GM19193 (cell line): ENCODE data around the gene FSTL4.

ENCODE experiments used
- POLR2A ChIP-seq: IDR thresholded peaks from 4 replicates; pipeline ENCODE4 v1.6.1; 2011; ENCODE audit not compliant: insufficient read depth, insufficient read length; ENCODE audit errors: extremely low read depth

FSTL4 gene

GRCh38 chr5:133408322-133408721 is 204.0 kb downstream of the FSTL4 start:
- TF ChIP-seq POLR2A, result no peak

DNA sequence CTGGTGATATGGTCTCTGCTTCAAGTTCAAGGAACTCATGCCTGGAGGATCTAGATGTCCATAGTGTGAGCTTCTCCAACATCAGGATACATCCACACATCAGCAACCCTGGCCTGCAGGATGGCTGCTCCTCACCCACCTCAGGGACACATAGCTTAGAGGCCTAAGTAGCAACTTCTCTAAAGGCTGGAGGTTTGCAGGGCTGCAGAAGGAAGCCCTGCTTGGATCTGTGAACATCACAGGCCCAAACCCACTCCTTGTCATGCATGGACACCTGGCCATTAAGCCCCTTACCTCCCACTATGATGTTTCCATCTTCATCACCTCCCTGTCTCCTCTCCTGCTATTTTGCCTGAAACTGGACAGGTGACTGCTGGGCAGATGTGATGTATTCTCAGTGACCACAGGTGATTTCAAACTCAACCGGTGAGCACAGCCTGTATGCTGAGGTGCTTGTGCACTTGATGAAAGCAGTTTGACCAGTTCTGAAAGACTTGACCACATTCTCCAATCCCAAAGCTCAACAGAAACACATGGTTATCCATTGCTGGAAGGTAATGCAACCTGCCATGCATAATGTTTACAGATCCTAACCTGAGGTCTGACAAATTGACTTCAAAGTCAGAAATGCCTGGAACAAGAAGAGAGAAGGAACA is 205.2 kb downstream of the FSTL4 start:
- no peak for TF ChIP-seq POLR2A

DNA sequence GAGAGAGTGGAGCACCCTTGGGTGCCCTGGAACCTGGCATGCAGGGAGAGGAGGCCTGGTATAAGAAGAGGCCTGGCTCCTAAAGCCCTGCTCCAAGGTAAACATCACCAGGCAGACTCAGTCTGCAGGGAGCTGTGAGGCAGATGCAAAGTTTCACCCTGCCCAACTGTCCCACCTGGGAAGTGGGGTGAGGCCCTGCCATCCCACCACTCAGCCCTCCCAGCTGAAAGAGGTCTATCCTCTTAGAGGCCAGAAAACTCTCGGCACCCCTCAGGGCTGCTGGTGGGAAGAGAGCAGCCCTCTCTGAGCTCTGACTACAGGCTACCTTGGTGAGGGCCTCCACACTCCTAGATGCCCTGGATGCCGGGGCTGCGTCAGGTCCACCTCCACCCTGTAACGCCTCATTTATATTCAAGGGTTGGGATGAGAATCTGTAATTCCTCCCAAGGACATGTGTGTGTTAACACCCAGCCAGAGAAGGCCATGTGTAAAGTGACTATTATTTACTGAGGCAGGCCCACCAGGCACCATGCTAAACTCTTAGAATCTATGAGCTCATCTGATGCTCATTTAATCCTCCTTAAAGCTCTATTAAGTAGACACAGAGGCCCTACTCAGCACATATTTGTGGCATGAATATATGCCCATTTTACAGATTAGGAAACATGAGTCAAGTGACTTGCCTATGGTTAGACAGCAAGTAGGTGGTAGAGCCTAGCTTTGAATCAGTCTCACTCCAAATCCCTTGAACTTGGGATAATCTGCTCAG is 205.9 kb downstream of the FSTL4 start:
- TF ChIP-seq POLR2A, result no peak

DNA sequence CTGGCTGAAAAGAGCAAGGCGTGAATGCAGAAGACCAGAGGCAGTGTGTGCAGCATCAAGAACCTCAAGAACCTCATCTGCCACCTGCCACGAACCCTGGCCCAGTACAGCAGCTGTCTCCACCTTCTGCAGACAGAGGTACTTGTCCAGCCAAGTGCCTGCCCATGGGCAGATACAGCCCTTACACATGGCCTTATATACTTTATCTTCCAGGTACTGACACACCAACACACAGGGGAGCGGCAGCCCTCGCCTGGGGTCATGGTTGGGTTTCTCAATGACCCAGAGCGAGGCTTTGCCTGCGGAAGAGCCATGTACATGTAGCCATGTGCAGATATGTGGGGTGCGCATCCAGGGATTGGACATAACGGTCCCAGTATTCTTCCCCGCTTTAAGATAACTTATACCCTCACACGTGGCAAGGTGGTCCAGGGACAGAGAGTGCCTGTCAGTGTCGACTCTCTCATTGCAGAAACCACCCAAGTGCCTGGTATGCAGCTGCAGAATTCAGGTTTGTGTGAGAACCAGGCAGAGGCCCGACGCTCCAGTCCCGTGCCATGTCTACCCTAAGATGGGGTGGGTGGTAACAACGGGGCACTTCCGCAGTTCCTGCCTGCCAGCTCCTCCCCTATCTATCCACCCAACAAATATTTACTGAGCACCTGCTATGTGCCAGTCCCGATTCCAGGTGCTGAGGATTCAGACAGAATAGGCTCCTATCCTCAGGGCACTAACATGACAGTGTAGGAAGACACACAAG is 206.9 kb downstream of the FSTL4 start:
- no peak for TF ChIP-seq POLR2A

GRCh38 chr5:133404724-133405123 is 207.6 kb downstream of the FSTL4 start:
- TF ChIP-seq POLR2A, result no peak

DNA sequence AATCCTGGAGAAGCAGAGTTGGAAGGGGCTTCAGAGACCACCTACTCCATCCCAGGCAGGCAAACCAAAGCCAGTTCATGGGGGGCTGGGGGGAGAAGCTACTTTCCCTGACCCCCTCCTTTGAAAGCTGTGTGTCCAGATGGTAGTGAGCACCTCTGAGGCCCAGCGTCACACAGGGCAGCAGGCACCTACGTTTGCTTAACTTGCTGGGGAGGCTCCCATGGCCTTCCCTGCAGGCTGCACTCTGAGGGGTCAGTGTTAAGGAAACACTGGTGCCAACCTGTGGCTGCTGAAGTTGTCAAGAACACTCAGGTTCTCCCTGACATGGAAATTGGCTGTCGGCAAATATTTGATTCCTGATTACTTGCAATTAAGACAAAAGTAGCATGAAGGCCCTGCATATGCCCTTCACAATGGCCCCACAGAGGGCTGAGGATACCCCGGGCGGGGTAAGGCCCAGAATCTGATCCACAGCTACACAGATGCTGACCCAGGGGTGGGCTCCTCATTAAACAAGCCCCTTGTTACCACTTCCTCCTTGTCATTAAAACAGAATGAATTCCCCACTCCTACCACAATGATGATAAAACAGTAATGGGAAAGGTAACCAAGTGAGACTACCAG is 208.5 kb downstream of the FSTL4 start:
- TF ChIP-seq POLR2A, result no peak

DNA sequence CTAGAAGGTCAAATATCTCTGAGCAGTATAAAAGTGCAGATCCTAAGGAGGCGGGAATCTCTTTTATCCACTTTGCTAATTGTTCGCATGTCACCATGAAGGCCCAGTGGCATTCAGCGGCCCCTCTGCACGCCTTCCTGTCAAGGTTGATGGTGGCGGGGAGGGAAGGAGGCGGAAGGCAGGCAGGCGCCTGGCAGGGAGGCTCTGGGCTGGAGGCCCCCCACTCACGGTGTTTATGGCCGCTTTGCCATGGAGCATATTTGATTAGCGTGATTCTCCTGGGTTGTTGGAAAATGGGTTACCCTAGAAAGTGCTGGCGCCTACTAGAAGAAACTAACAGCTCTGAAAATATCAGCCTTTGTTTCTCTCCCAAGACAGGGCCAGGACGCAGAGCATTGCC is 209.6 kb downstream of the FSTL4 start:
- TF ChIP-seq POLR2A, result no peak

DNA sequence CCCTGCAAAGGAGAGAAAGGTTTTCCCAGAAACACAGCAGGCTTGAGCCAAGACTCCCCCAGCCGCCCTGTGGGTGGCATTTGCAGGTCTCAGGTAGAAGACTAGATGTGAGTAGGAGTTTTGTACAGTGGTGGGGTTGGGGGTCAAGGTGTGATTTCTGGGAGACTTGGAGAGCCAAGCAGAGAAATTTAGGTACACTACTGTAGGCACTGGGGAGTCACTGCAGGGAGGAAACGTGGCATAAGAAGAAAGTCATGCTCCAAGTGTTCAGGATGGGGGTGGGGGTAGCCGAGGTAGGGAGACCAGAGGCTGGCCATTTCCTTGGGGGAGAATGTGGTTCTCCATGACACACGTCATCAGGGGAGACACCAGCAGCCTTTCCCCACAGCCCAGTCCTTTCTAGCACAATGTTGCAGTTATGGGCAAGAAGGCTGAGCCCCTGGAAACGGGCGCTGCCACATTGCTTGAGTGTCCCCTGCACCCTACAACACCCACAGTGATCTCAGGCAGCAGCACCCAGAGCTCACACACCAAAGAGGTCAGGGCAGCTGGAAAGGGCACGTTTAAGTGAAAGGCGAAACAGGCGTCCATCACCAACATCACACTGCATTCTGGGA is 210.5 kb downstream of the FSTL4 start:
- TF ChIP-seq POLR2A, result no peak

- TF ChIP-seq POLR2A, result no peak
Observed at GRCh38 chr5:133400831-133401351, 211.4 kb downstream of the FSTL4 start.

DNA sequence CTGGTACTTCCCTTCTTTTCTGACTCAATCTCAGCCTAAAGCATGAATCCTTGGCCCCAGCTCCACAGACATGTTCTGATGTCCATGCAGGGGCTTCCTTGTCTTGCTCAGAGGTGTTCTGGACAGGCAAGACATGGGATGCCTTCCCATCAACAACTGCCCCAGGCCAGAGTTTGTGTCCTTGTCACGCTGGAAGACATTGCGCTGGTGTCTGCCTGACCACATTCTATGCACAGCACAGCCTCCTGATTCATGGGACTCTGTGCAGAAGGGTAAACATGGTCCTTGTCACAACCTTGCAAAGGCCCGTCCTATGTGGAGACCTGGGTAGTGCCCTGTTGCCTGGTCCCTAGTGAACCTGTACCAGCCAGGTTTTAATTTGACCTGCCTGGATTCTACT is 212.2 kb downstream of the FSTL4 start:
- TF ChIP-seq POLR2A, result no peak

DNA sequence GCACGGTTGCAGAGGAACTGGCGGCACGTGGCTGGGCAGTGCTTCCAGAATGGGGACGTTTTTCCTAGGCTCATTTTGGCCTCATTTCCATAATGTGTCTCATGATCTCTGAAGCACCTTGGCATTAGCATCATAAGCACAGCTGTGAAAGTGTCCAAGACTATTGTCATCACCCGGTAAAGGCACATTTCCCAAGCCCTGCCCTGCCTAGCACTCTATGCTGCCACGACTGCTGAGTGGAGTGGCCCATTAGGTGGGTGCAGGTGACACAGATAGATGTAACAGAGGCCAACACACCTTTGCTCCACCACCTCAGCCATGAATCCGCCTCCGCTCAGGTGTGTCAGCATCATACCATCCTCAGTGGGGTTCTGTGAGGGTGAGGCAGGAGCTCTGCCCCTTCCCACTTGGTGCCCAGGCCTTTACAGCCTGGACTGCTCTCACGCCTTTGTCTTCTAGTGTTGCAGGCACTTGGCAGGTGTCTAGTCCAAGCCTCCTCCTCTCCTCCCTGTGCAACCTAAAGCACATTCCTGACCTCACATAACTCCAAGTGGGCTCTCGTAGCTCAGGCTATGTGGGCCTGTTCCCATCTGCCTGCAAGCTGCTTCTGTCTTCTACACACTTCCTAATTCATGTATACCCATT is 213.0 kb downstream of the FSTL4 start:
- TF ChIP-seq POLR2A, result no peak

DNA sequence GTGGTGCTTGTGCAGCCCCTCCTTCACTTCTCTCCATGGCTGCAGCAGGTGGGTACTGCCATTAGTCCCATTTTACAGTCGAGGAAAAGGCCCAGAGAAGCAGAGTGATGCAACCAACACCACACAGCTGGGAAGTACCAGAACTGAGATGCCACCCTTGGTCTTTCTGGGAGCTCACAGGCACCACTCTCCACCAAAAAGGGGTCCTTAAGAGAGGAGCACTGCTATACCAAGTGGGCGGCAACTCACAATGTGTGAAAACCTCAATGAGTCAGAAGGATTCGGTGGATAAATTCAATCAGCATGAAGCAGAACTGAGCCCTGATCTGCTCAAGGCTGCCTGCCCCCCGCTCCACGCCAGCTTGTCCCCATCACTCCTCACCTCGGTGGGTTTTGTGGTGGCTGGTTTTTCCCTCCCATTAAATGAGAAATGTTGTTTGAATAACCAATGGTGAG is 213.7 kb downstream of the FSTL4 start:
- no peak for TF ChIP-seq POLR2A

- no peak for TF ChIP-seq POLR2A
Observed at GRCh38 chr5:133397990-133398645, 214.2 kb downstream of the FSTL4 start.
